H7 (cell line): ENCODE results near the gene EFCAB6. TPM values are rescaled to one million over a fixed set of nuclear protein-coding genes. Genes with fewer than 3 reads are reported as not detected.

Source experiments
- DNase-seq: peaks from one replicate; pipeline ENCODE4 v3.0.0; 2012
- H3K27me3 ChIP-seq: 2 replicates; pipeline ENCODE4 v1.6.0; 2011; ENCODE audit warnings: mild to moderate bottlenecking, low read length; ENCODE audit not compliant: control insufficient read depth, insufficient read depth
- H3K36me3 ChIP-seq: replicated peaks from 2 replicates; pipeline ENCODE4 v1.5.1; 2011; ENCODE audit warnings: low read length; ENCODE audit not compliant: control insufficient read depth, insufficient read depth
- H3K4me3 ChIP-seq: 2 replicates; pipeline ENCODE4 v1.5.1; 2011; ENCODE audit warnings: low read depth, mild to moderate bottlenecking, control low read depth, low read length, moderate library complexity; ENCODE audit not compliant: insufficient read depth
- total RNA-seq: library from RNA; depleted of rRNA; stranded (reverse); fragments of >200 nt; shearing (Covaris generic); gene quantifications from 2 replicates; pipeline ENCODE4 v1.2.3, GENCODE V29; 2014

Gene EFCAB6
- total RNA-seq, 1 experiment from 2014 or later, result 0.31 TPM

GRCh38 chr22:43498856-43499253 lies 313.2 kb downstream of the EFCAB6 start:
- Histone ChIP-seq H3K27me3 (no peaks in the 10 kb centered on the region), H3K36me3 (no peaks in the 10 kb centered on the region), H3K4me3 (no peak overlapping the region)
- no peak for DNase-seq

GRCh38 chr22:43497956-43498855 lies 313.9 kb downstream of the EFCAB6 start:
- Histone ChIP-seq H3K4me3 (no peak overlapping the region), H3K36me3 (no peaks in the 10 kb centered on the region), H3K27me3 (no peaks in the 10 kb centered on the region)
- no peak for DNase-seq

DNA sequence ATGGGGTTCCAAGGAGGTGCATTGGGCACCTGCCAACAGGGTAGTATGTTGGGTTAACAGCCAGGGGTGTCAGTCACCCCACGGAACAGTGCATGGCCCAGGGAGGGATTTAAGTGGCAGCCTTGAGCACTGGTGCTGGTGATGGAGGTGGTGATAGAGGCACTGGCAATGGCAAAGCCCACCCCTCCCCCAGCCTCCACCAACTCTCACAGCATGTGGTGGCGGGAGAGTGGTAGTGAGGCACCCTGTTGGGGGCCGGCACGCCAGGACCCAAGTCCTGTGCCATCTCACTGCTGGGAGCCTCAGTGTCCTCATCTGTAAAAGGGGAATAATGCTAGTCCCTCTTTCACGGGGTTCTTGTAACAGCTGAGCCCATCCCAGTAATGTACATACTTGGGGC lies 318.8 kb downstream of the EFCAB6 start:
- no peaks in the 10 kb centered on the region for H3K27me3 ChIP-seq
- H3K4me3 ChIP-seq, result no peak overlapping the region
- DNase-seq, result no peak
- H3K36me3 ChIP-seq, result no peaks in the 10 kb centered on the region

- Histone ChIP-seq H3K36me3 (no peaks in the 10 kb centered on the region), H3K27me3 (no peaks in the 10 kb centered on the region), H3K4me3 (no peak overlapping the region)
- no peak for DNase-seq
These were observed 320.4 kb downstream of the EFCAB6 start for GRCh38 chr22:43491737-43492136.

GRCh38 chr22:43491177-43491576 lies 320.9 kb downstream of the EFCAB6 start:
- H3K4me3 ChIP-seq, result no peak overlapping the region
- no peaks in the 10 kb centered on the region for H3K36me3 ChIP-seq
- DNase-seq, result no peak
- H3K27me3 ChIP-seq, result no peaks in the 10 kb centered on the region

DNA sequence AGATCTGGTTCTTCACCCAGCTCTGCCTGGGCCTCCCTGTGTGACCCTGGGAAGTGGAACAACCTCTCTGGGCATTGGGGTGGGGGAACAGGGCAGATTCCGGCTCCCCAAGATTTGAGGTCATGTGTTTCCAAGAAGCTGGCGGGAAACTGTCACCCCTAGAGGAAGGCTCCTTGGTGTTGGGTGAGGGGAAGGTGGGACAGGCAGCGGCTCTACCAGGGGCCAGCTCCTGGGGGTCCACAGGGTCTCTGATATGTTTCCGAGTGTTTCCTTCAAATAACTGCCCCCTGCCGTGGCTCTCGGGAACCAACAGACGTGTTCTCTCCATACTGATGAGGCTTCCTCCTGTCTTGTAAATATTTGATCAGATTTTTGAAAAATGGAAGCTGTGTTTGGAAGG lies 321.8 kb downstream of the EFCAB6 start:
- H3K27me3 ChIP-seq, result no peaks in the 10 kb centered on the region
- no peak for DNase-seq
- no peaks in the 10 kb centered on the region for H3K36me3 ChIP-seq
- no peak overlapping the region for H3K4me3 ChIP-seq

GRCh38 chr22:43488937-43489336 lies 323.2 kb downstream of the EFCAB6 start:
- Histone ChIP-seq H3K4me3 (no peak overlapping the region), H3K27me3 (no peaks in the 10 kb centered on the region), H3K36me3 (no peaks in the 10 kb centered on the region)
- no peak for DNase-seq

DNA sequence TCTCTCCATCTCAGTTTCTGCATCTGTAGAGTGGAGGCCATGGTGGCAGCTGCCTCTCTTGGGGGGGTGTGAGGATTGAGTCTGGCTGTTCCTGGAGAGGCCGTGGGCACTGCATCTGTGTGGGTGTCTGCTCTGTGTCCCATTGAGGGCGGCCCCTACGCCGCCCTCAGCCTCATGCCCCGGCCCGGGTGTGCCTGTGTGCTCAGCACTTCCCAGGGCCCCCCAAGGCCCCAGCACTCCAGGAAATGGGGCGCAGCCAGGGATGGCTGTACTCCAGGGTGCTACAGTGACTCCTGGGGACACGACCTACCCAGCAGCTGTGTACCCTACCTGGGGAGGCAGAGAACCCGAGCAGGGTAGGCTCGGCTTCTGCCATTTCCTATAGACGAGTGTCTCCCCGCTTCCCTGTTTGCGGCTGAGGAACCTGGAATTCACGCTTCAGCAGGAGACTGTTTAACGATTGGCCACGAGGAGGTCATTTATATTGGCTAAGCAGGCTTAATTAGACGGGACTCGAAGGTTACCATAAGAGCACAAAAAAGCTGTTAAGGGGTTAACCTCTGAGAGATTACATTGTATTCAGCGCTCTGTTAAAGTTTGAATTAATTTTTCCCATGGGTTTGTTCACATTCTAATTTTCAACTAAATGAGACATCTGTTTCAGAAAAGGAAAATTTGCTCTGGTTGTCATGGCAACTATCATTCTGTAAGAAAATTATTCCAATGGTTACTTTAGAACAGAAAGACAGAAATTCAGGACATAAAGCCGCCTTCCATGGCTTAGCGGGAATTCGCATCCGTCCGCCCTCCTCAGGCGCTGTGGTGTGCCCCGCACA lies 323.9 kb downstream of the EFCAB6 start:
- H3K4me3 ChIP-seq, result no peak overlapping the region
- no peaks in the 10 kb centered on the region for H3K36me3 ChIP-seq
- DNase-seq, result no peak
- no peaks in the 10 kb centered on the region for H3K27me3 ChIP-seq

DNA sequence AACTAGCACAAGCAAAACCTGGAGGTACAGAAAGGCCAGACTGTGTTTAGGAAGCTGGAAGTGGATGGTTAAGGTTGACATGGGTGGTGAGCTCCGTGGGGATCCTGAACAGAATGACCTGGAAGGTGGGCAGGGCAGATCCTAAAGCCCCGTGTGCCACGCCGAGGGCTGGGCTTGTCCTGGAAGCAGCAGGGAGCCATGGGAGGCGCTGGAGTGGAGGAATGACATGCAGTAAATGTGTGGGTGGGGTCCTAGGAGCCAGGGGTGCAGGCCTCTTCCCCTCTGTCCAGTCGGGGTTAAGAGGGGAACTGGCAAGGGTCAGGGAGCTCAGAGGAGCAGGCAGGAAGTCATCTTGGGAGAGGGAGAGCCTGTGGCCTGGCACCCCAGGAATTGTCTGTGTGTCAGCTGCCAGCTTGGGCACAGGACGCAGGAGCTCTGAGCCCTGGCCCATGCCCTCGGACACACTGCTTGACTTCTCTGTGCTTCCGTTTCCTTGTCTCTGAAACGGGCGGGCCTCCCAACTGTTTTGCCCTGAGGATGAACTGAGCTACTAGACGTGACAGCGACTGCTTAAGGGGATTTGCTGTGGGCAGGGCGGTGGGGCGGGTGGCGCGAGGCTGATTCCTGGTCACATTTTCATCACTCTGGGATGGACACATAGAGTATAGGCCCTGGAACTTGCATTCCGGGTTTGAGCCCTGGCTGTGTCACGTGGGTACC lies 324.6 kb downstream of the EFCAB6 start:
- DNase-seq, result no peak
- Histone ChIP-seq H3K36me3 (no peaks in the 10 kb centered on the region), H3K27me3 (no peaks in the 10 kb centered on the region), H3K4me3 (no peak overlapping the region)

DNA sequence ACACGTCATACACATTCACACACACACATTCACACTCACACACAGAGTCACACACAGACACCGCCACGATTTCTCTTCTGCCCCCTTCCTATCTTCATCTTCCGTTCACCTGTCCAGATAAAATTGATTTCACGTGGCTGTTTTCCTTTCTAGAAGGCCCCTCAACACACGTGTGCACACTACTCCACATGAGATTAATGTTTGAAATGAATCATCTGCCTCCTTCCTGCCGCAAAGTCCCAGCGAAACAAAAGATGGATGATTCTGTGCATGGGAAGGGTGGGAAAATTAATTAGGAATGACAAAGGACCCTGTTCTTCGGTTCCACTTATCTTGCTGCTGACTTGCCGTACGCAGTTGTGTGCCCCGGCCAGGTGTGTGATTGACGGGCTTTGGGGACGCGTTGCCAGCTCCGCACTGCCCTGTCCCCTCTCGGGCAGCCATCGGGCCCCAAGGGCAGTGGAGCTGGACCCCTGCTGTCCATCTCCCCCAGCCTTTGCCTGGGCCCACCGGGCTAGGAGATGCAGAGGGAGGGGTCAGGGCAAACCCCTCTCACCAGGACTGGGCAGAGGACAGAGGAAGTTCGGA lies 326.5 kb downstream of the EFCAB6 start:
- no peak overlapping the region for H3K4me3 ChIP-seq

GRCh38 chr22:43484227-43484626 lies 327.9 kb downstream of the EFCAB6 start:
- DNase-seq, result no peak
- no peaks in the 10 kb centered on the region for H3K36me3 ChIP-seq
- no peaks in the 10 kb centered on the region for H3K27me3 ChIP-seq
- H3K4me3 ChIP-seq, result no peak overlapping the region

More for the DNA sequence above, 326.5 kb downstream of the EFCAB6 start:
- no peaks in the 10 kb centered on the region for H3K36me3 ChIP-seq
- DNase-seq, result no peak
- H3K27me3 ChIP-seq, result no peaks in the 10 kb centered on the region

DNA sequence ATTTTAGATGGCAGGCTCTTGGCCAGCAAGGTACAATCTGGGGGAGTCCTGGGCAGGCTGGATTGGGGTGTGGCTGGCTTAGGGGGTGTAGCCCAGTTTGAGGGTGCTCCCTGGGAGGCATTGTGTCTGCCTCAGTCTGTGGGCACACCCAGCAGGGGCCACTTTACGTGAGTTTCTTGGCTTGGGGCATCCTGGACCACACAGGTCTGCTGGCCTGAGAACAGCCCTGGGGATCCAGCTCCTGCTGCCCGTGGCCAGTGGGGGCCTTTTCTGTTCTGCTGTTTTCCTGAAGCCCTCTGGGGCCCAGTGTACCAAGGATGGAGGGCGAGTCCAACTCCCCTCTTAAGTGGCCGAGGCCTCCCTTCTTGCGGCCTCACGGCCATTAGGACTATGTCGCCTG lies 328.4 kb downstream of the EFCAB6 start:
- no peak overlapping the region for H3K4me3 ChIP-seq
- no peaks in the 10 kb centered on the region for H3K27me3 ChIP-seq
- peak; percentile 37 for DNase-seq

DNA sequence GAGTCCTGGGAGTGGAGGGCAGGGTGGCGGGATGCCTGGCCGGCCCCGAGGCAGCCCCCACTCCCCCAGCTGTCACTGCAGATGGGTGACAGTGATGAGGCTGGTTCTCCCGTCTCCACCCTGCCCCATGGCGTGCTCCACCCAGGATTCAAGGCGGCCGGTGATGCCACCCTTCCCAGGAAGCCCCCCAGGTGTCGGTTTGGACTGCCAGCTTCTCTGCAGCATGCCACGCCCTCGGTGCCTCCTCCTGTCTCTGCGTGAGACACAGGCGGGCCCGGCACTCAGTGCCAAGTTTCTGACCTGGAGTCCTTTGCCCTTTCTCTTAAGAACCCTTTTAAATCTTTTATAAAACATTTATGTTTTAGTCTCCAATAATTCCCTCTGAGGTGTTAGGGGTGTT lies 328.8 kb downstream of the EFCAB6 start:
- Histone ChIP-seq H3K27me3 (no peaks in the 10 kb centered on the region), H3K36me3 (no peaks in the 10 kb centered on the region), H3K4me3 (no peak overlapping the region)
- DNase-seq, result peak; percentile 57

More for the DNA sequence above, 328.4 kb downstream of the EFCAB6 start:
- H3K36me3 ChIP-seq, result no peaks in the 10 kb centered on the region

DNA sequence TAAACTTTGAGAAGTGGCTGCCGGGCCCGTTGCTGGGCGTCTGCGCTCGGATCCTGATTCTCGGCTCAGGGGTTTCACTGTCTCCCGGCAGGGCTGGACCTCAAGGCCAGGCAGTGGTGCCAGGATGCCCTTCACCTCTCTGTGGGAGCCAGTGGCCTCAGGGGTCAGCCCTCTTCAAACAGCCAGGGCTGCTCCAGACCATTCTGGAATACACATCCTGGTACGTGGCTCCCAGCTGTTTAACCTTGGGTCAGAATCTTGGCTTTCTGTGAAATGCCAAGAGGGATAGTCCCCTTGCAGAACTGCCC lies 329.8 kb downstream of the EFCAB6 start:
- H3K27me3 ChIP-seq, result no peaks in the 10 kb centered on the region
- no peaks in the 10 kb centered on the region for H3K36me3 ChIP-seq
- no peak overlapping the region for H3K4me3 ChIP-seq
- DNase-seq, result peak; percentile 58
